Liver (tissue), 9 donors: ENCODE data around the gene NPEPL1. TPM values are rescaled to one million over a fixed set of nuclear protein-coding genes. Genes with fewer than 3 reads are reported as not detected.

ENCODE experiments used
- DNase-seq: peaks from one replicate; pipeline ENCODE4 v3.0.0-alpha.2; 2017; ENCODE audit warnings: low spot score
- H3K27ac ChIP-seq, 2 donors: one replicate each; pipeline ENCODE4 v1.7.0; 2013; ENCODE audit warnings: inconsistent platforms in 2 of 2, low read length in 2 of 2, control low read depth in 1 of 2, low read depth in 1 of 2, mild to moderate bottlenecking in 1 of 2
- H3K27me3 ChIP-seq, 4 donors: one replicate each; pipeline versions ENCODE4 v1.6.1 to v1.7.0; 2013; ENCODE audit warnings: low read length in 3 of 4, inconsistent platforms in 1 of 4, mild to moderate bottlenecking in 1 of 4, moderate library complexity in 1 of 4; ENCODE audit not compliant: control insufficient read depth in 4 of 4, insufficient read depth in 4 of 4
- H3K36me3 ChIP-seq, 4 donors: one replicate each; pipeline versions ENCODE4 v1.6.1 to v1.7.0; 2013; ENCODE audit warnings: low read length in 3 of 4, mild to moderate bottlenecking in 3 of 4, low read depth in 1 of 4, moderate library complexity in 1 of 4; ENCODE audit not compliant: control insufficient read depth in 4 of 4, insufficient read depth in 3 of 4
- H3K4me1 ChIP-seq, 4 donors: one replicate each; pipeline versions ENCODE4 v1.6.1 to v1.7.0; 2013; ENCODE audit warnings: low read length in 3 of 4, mild to moderate bottlenecking in 3 of 4, moderate library complexity in 1 of 4; ENCODE audit not compliant: control insufficient read depth in 4 of 4, insufficient read depth in 4 of 4
- H3K4me3 ChIP-seq, 3 donors: one replicate each; pipeline versions ENCODE4 v1.6.1 to v1.7.0; 2013; ENCODE audit warnings: low read length in 3 of 3, control low read depth in 1 of 3, low read depth in 1 of 3, mild to moderate bottlenecking in 1 of 3
- H3K9ac ChIP-seq, 2 donors: one replicate each; pipeline ENCODE4 v1.7.0; 2013; ENCODE audit warnings: low read length in 2 of 2, mild to moderate bottlenecking in 2 of 2, moderate library complexity in 2 of 2, control low read depth in 1 of 2, low read depth in 1 of 2
- H3K9me3 ChIP-seq, 4 donors: one replicate each; pipeline versions ENCODE4 v1.6.1 to v1.7.0; 2013; ENCODE audit warnings: low read length in 3 of 4; ENCODE audit not compliant: control insufficient read depth in 4 of 4
- ATF3 ChIP-seq: IDR thresholded peaks from 2 replicates; pipeline ENCODE4 v1.6.1; 2016; ENCODE audit warnings: antibody characterized with exemption
- CTCF ChIP-seq: fragments of 150-350 bp; IDR thresholded peaks from 2 replicates; pipeline ENCODE4 v1.5.1; 2017; ENCODE audit warnings: improper control_type of control experiment, low read depth, low read length; ENCODE audit not compliant: missing input control
- EGR1 ChIP-seq, 2 donors: IDR thresholded peaks; 2 replicates each; pipeline ENCODE4 v1.6.1; 2016 to 2018; ENCODE audit warnings: antibody characterized with exemption in 2 of 2, low read depth in 2 of 2
- FOXA1 ChIP-seq: IDR thresholded peaks from 2 replicates; pipeline ENCODE4 v1.6.1; 2016; ENCODE audit warnings: antibody characterized with exemption
- FOXA2 ChIP-seq: IDR thresholded peaks from 2 replicates; pipeline ENCODE4 v1.6.1; 2016; ENCODE audit warnings: antibody characterized with exemption
- GABPA ChIP-seq, 2 donors: IDR thresholded peaks in 1 of 2; conservative IDR thresholded peaks in 1 of 2; 2 replicates each; pipeline ENCODE4 v1.6.1; 2016; ENCODE audit warnings: antibody characterized with exemption in 2 of 2, mild to moderate bottlenecking in 1 of 2, moderate library complexity in 1 of 2
- HNF4A ChIP-seq, 2 donors: conservative IDR thresholded peaks; 2 replicates each; pipeline ENCODE4 v1.6.1; 2016; ENCODE audit warnings: antibody characterized with exemption in 2 of 2, mild to moderate bottlenecking in 2 of 2
- HNF4G ChIP-seq: IDR thresholded peaks from 2 replicates; pipeline ENCODE4 v1.6.1; 2016; ENCODE audit warnings: antibody characterized with exemption
- JUND ChIP-seq, 2 donors: IDR thresholded peaks; 2 replicates each; pipeline ENCODE4 v1.6.1; 2016; ENCODE audit warnings: antibody characterized with exemption in 2 of 2
- MAX ChIP-seq: IDR thresholded peaks from 2 replicates; pipeline ENCODE4 v1.6.1; 2016; ENCODE audit warnings: antibody characterized with exemption
- NR2F2 ChIP-seq: IDR thresholded peaks from 2 replicates; pipeline ENCODE4 v1.6.1; 2016; ENCODE audit warnings: antibody characterized with exemption
- RAD21 ChIP-seq, 2 donors: IDR thresholded peaks; 2 replicates each; pipeline ENCODE4 v1.6.1; 2016; ENCODE audit warnings: antibody characterized with exemption in 2 of 2, mild to moderate bottlenecking in 2 of 2
- REST ChIP-seq: IDR thresholded peaks from 2 replicates; pipeline ENCODE4 v1.6.1; 2016; ENCODE audit warnings: antibody characterized with exemption, mild to moderate bottlenecking
- RXRA ChIP-seq, 2 donors: IDR thresholded peaks; 2 replicates each; pipeline ENCODE4 v1.6.1; 2017 to 2018; ENCODE audit warnings: antibody characterized with exemption in 2 of 2, mild to moderate bottlenecking in 1 of 2
- SP1 ChIP-seq: IDR thresholded peaks from 2 replicates; pipeline ENCODE4 v1.6.1; 2018; ENCODE audit warnings: antibody characterized with exemption, mild to moderate bottlenecking
- TAF1 ChIP-seq: conservative IDR thresholded peaks from 2 replicates; pipeline ENCODE4 v1.6.1; 2016; ENCODE audit warnings: antibody characterized with exemption, mild to moderate bottlenecking
- YY1 ChIP-seq: IDR thresholded peaks from 2 replicates; pipeline ENCODE4 v1.6.1; 2016; ENCODE audit warnings: antibody characterized with exemption, mild to moderate bottlenecking
- ZBTB33 ChIP-seq: IDR thresholded peaks from 2 replicates; pipeline ENCODE4 v1.6.1; 2016; ENCODE audit warnings: antibody characterized with exemption
- WGBS: extraction: QIAGEN DNeasy Blood & Tissue Kit; methylation state at CpG from one replicate; pipeline ENCODE4 v1.1.7; 2013; 5-methylcytosine and 5-hydroxymethylcytosine counted together
- polyA plus RNA-seq, 2 donors: library from polyadenylated mRNA; stranded (reverse) in 1 of 2; unstranded in 1 of 2; fragments of 200-250 nt in 1 of 2; fragments of >200 nt in 1 of 2; fragmentation: Nextera tagmentation in 1 of 2; extraction: Ambion mirVana in 1 of 2; gene quantifications; one replicate each; pipeline versions ENCODE4 v1.2.1 to v1.2.3, GENCODE V29; 2013 to 2015
- total RNA-seq, 2 donors: library from RNA; depleted of rRNA; stranded (reverse); fragments of >200 nt; gene quantifications; one replicate each; pipeline ENCODE4 v1.2.3, GENCODE V29; 2014
- donor health status: healthy.
- donor health status: healthy.
- donor health status: healthy.
- donor health status: healthy.
- donor health status: healthy.

NPEPL1 gene
- total and polyA plus RNA-seq, 4 donors = 8.0 to 13.3 (median 10.9) TPM

GRCh38 chr20:58720890-58721289 lies 28.3 kb downstream of the NPEPL1 start:
- Histone ChIP-seq H3K27me3 (peaks cover 0 to 4% (median 1%) of the 10 kb centered on the region in 4 donors), H3K4me1 (no peaks in the 10 kb centered on the region), H3K27ac (no peak overlapping the region), H3K4me3 (no peak overlapping the region), H3K9ac (no peak overlapping the region), H3K9me3 (no peaks in the 10 kb centered on the region), H3K36me3 (no peaks in the 10 kb centered on the region)
- TF ChIP-seq NR2F2 = no peak
- no peak for TF ChIP-seq HNF4G
- TF ChIP-seq REST = no peak
- TF ChIP-seq YY1 = no peak
- no peak for TF ChIP-seq CTCF
- TF ChIP-seq JUND (IDR thresholded peaks at IDR 0.05) = no peak
- no peak for TF ChIP-seq GABPA (IDR thresholded peaks at IDR 0.05 in 1 of 2, conservative IDR thresholded peaks at IDR 0.05 in 1 of 2)
- TF ChIP-seq MAX = no peak
- no peak for TF ChIP-seq ATF3
- no peak for TF ChIP-seq ZBTB33
- no peak for TF ChIP-seq RAD21 (IDR thresholded peaks at IDR 0.05)
- TF ChIP-seq HNF4A (conservative IDR thresholded peaks at IDR 0.05) = no peak
- TF ChIP-seq EGR1 (IDR thresholded peaks at IDR 0.05; ENCODE audit: low read depth in 2 of 2) = no peak
- TF ChIP-seq SP1 = no peak
- TF ChIP-seq RXRA (IDR thresholded peaks at IDR 0.05) = no peak
- TF ChIP-seq FOXA2 = no peak
- TF ChIP-seq TAF1 = no peak
- TF ChIP-seq FOXA1 = no peak
- no peak for DNase-seq
- 91% methylated on average over 14 of the region's 14 CpGs for WGBS
